ENCODE results near the gene ZNF571. TPM values are rescaled to one million over a fixed set of nuclear protein-coding genes. Genes with fewer than 3 reads are reported as not detected.

The ZNF571 gene
- total RNA-seq, 2 experiments from 2014 or later: 3.4 to 4.0 TPM

GRCh38 chr19:37583340-37583739, 11.3 kb downstream of the ZNF571 start:
- H3K27ac Mint-ChIP-seq: no peak overlapping the region
- ChIA-PET POLR2A (interaction anchor here (1.9 kb wide), 1 partner anchor 11 kb away, joined by 8 read pairs; the partner anchor contains the start of genes ZNF540 and ZNF571), CTCF (interaction anchor here (0.8 to 0.9 kb wide), 2 partner anchors 28 to 117 kb away, joined by 3 read pairs; no protein-coding TSS in a partner anchor)
- H3K9me3 Mint-ChIP-seq: peaks cover 46% of the 10 kb centered on the region
- TF ChIP-seq CTCF (IDR thresholded peaks at IDR 0.05): no peak
- peaks cover 67% of the 10 kb centered on the region for H3K36me3 Mint-ChIP-seq (ENCODE audit: low read depth)
- DNase-seq (no peak), ATAC-seq (no peak)
- H3K27me3 Mint-ChIP-seq: no peaks in the 10 kb centered on the region
- intact Hi-C loops (cut with micrococcal nuclease): no loop called here
- no peak overlapping the region for H3K4me3 Mint-ChIP-seq
- no peaks in the 10 kb centered on the region for H3K4me1 Mint-ChIP-seq (ENCODE audit: low read depth)

- no peak for DNase-seq
- H3K27me3 Mint-ChIP-seq: no peaks in the 10 kb centered on the region
- no peak overlapping the region for H3K27ac Mint-ChIP-seq
- H3K4me3 Mint-ChIP-seq: no peak overlapping the region
- intact Hi-C loops (cut with micrococcal nuclease): no loop called here
- ChIA-PET POLR2A (no interaction called here), CTCF (no interaction called here)
- H3K9me3 Mint-ChIP-seq: peaks cover 53% of the 10 kb centered on the region
- TF ChIP-seq CTCF (IDR thresholded peaks at IDR 0.05): no peak
- no peak for ATAC-seq
- H3K4me1 Mint-ChIP-seq (ENCODE audit: low read depth): no peaks in the 10 kb centered on the region
- peaks cover 43% of the 10 kb centered on the region for H3K36me3 Mint-ChIP-seq (ENCODE audit: low read depth)
These were observed 22.4 kb downstream of the ZNF571 start for GRCh38 chr19:37572203-37572602.

- DNase-seq: no peak
- H3K4me1 Mint-ChIP-seq (ENCODE audit: low read depth): no peaks in the 10 kb centered on the region
- intact Hi-C loops (cut with micrococcal nuclease): no loop called here
- no peak for TF ChIP-seq CTCF (IDR thresholded peaks at IDR 0.05)
- ATAC-seq: no peak
- no peaks in the 10 kb centered on the region for H3K27me3 Mint-ChIP-seq
- H3K27ac Mint-ChIP-seq: no peak overlapping the region
- ChIA-PET CTCF (no interaction called here), POLR2A (no interaction called here)
- peaks cover 83% of the 10 kb centered on the region for H3K36me3 Mint-ChIP-seq (ENCODE audit: low read depth)
- H3K4me3 Mint-ChIP-seq: no peak overlapping the region
- peaks cover 69% of the 10 kb centered on the region for H3K9me3 Mint-ChIP-seq
These were observed 29.3 kb downstream of the ZNF571 start for GRCh38 chr19:37565370-37565669.

- ATAC-seq (no peak), DNase-seq (no peak)
- ChIA-PET CTCF (no interaction called here), POLR2A (no interaction called here)
- Mint-ChIP-seq H3K27me3 (no peaks in the 10 kb centered on the region), H3K4me1 (ENCODE audit: low read depth) (no peaks in the 10 kb centered on the region), H3K27ac (no peak overlapping the region), H3K9me3 (peaks cover 64% of the 10 kb centered on the region), H3K4me3 (no peak overlapping the region), H3K36me3 (ENCODE audit: low read depth) (peaks cover 79% of the 10 kb centered on the region)
- TF ChIP-seq CTCF (IDR thresholded peaks at IDR 0.05): no peak
- intact Hi-C loops (cut with micrococcal nuclease): no loop called here
These were observed 29.8 kb downstream of the ZNF571 start for GRCh38 chr19:37564624-37565369.

- ATAC-seq: no peak
- ChIA-PET CTCF (no interaction called here), POLR2A (no interaction called here)
- H3K4me3 Mint-ChIP-seq: no peak overlapping the region
- H3K36me3 Mint-ChIP-seq (ENCODE audit: low read depth): peaks cover 79% of the 10 kb centered on the region
- no peak for DNase-seq
- intact Hi-C loops (cut with micrococcal nuclease): no loop called here
- no peak for TF ChIP-seq CTCF (IDR thresholded peaks at IDR 0.05)
- H3K9me3 Mint-ChIP-seq: peaks cover 64% of the 10 kb centered on the region
- H3K27me3 Mint-ChIP-seq: no peaks in the 10 kb centered on the region
- H3K4me1 Mint-ChIP-seq (ENCODE audit: low read depth): no peaks in the 10 kb centered on the region
- H3K27ac Mint-ChIP-seq: no peak overlapping the region
These were observed 31.1 kb downstream of the ZNF571 start for GRCh38 chr19:37563518-37563917.
